ENCODE results near the gene ZFYVE1.

ZFYVE1 gene

DNA sequence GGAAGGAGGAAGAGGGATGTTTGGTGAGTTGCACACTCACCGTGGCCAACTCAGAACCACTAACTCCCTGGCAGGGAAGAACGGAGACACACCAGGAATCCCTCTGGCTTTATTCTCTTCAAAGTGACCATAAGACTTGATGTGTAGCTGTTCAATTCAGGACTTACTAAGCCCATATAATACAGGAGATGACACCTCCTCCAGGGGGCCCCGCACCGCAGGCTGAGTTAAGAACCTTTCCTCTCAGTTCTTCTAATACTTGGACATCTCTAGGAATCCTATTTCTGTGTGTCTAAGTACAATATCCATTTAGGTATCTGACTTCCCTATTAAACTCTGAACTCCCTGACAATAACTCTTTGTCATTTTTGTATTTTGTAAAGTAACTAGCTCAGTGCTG, 51.1 kb downstream of the ZFYVE1 start:
- no peak for TF ChIP-seq EZH2phosphoT487 (IDR thresholded peaks at IDR 0.05; ENCODE audit: low read length)
- TF ChIP-seq EZH2 (optimal IDR thresholded peaks at IDR 0.05; ENCODE audit: low read depth, low read length) = no peak
- TF ChIP-seq, protein P1, sequence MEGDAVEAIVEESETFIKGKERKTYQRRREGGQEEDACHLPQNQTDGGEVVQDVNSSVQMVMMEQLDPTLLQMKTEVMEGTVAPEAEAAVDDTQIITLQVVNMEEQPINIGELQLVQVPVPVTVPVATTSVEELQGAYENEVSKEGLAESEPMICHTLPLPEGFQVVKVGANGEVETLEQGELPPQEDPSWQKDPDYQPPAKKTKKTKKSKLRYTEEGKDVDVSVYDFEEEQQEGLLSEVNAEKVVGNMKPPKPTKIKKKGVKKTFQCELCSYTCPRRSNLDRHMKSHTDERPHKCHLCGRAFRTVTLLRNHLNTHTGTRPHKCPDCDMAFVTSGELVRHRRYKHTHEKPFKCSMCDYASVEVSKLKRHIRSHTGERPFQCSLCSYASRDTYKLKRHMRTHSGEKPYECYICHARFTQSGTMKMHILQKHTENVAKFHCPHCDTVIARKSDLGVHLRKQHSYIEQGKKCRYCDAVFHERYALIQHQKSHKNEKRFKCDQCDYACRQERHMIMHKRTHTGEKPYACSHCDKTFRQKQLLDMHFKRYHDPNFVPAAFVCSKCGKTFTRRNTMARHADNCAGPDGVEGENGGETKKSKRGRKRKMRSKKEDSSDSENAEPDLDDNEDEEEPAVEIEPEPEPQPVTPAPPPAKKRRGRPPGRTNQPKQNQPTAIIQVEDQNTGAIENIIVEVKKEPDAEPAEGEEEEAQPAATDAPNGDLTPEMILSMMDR (IDR thresholded peaks at IDR 0.05; ENCODE audit: low read length) = no peak
- H3K9me2 ChIP-seq (replicated peaks; ENCODE audit: insufficient read depth, low read length) = no peaks in the 10 kb centered on the region
- no peaks in the 10 kb centered on the region for H3K9me3 ChIP-seq (replicated peaks; ENCODE audit: insufficient read depth, low read length)
- no peaks in the 10 kb centered on the region for H3K4me1 ChIP-seq (ENCODE audit: low read length)
- H3K9ac ChIP-seq (ENCODE audit: low read length) = no peak overlapping the region
- H3K27me3 ChIP-seq (replicated peaks; ENCODE audit: insufficient read depth, low read length) = no peaks in the 10 kb centered on the region
- no peak overlapping the region for H2AFZ ChIP-seq (ENCODE audit: low read length)
- no peak overlapping the region for H3K4me2 ChIP-seq (ENCODE audit: low read depth, low read length)
- DNase-seq = no peak
- H3K36me3 ChIP-seq (replicated peaks; ENCODE audit: insufficient read depth, low read length) = no peaks in the 10 kb centered on the region
- no peak overlapping the region for H3K27ac ChIP-seq (ENCODE audit: low read length)
- no peaks in the 10 kb centered on the region for H3F3A ChIP-seq (ENCODE audit: insufficient read depth, low read length)
- H3K4me3 ChIP-seq (ENCODE audit: low read length) = no peak overlapping the region
- no peaks in the 10 kb centered on the region for H3K79me2 ChIP-seq (ENCODE audit: low read length)
- no peaks in the 10 kb centered on the region for H4K20me1 ChIP-seq (ENCODE audit: insufficient read depth, low read length)

DNA sequence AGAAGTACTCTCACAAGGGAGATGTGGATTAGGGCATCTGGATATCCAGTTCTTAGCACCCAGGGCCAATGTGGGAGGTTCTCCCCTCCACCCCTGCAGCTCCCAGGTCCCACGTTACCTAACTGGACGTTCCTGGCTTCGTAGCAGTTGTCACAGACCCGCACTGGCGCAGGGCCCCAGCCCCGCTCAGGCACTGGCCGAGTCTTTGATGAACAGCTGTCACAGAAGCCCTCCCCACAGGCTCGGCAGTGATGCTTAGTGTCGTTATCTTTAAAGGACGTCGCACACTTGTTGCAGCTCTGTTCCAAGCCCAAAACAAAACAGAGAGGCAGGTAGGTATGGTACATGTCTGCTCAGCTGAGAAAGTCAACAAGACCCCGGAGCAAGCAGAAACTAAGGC, 52.2 kb downstream of the ZFYVE1 start:
- H3K27ac ChIP-seq (ENCODE audit: low read length) = no peak overlapping the region
- H3K9me3 ChIP-seq (replicated peaks; ENCODE audit: insufficient read depth, low read length) = no peaks in the 10 kb centered on the region
- no peaks in the 10 kb centered on the region for H3K9me2 ChIP-seq (replicated peaks; ENCODE audit: insufficient read depth, low read length)
- H3K4me1 ChIP-seq (ENCODE audit: low read length) = no peaks in the 10 kb centered on the region
- H3K4me2 ChIP-seq (ENCODE audit: low read depth, low read length) = no peak overlapping the region
- no peaks in the 10 kb centered on the region for H3K36me3 ChIP-seq (replicated peaks; ENCODE audit: insufficient read depth, low read length)
- no peak overlapping the region for H3K4me3 ChIP-seq (ENCODE audit: low read length)
- H2AFZ ChIP-seq (ENCODE audit: low read length) = no peak overlapping the region
- no peaks in the 10 kb centered on the region for H3K27me3 ChIP-seq (replicated peaks; ENCODE audit: insufficient read depth, low read length)
- no peaks in the 10 kb centered on the region for H3F3A ChIP-seq (ENCODE audit: insufficient read depth, low read length)
- TF ChIP-seq EZH2phosphoT487 (IDR thresholded peaks at IDR 0.05; ENCODE audit: low read length) (no peak), EZH2 (optimal IDR thresholded peaks at IDR 0.05; ENCODE audit: low read depth, low read length) (no peak)
- TF ChIP-seq, protein P1 (IDR thresholded peaks at IDR 0.05; ENCODE audit: low read length) = no peak
- H3K9ac ChIP-seq (ENCODE audit: low read length) = no peak overlapping the region
- no peak for DNase-seq
- no peaks in the 10 kb centered on the region for H4K20me1 ChIP-seq (ENCODE audit: insufficient read depth, low read length)
- no peaks in the 10 kb centered on the region for H3K79me2 ChIP-seq (ENCODE audit: low read length)

- Histone ChIP-seq H3F3A (ENCODE audit: insufficient read depth, low read length) (no peaks in the 10 kb centered on the region), H3K27ac (ENCODE audit: low read length) (no peak overlapping the region), H3K4me3 (ENCODE audit: low read length) (no peak overlapping the region), H3K36me3 (replicated peaks; ENCODE audit: insufficient read depth, low read length) (no peaks in the 10 kb centered on the region), H2AFZ (ENCODE audit: low read length) (no peak overlapping the region), H4K20me1 (ENCODE audit: insufficient read depth, low read length) (no peaks in the 10 kb centered on the region), H3K4me2 (ENCODE audit: low read depth, low read length) (no peak overlapping the region), H3K27me3 (replicated peaks; ENCODE audit: insufficient read depth, low read length) (no peaks in the 10 kb centered on the region), H3K4me1 (ENCODE audit: low read length) (no peaks in the 10 kb centered on the region), H3K79me2 (ENCODE audit: low read length) (no peaks in the 10 kb centered on the region), H3K9me3 (replicated peaks; ENCODE audit: insufficient read depth, low read length) (no peaks in the 10 kb centered on the region), H3K9me2 (replicated peaks; ENCODE audit: insufficient read depth, low read length) (no peaks in the 10 kb centered on the region), H3K9ac (ENCODE audit: low read length) (no peak overlapping the region)
- DNase-seq = no peak
- TF ChIP-seq, protein P1 (IDR thresholded peaks at IDR 0.05; ENCODE audit: low read length) = no peak
- TF ChIP-seq EZH2 (optimal IDR thresholded peaks at IDR 0.05; ENCODE audit: low read depth, low read length) (no peak), EZH2phosphoT487 (IDR thresholded peaks at IDR 0.05; ENCODE audit: low read length) (no peak)
These were observed 56.0 kb downstream of the ZFYVE1 start for GRCh38 chr14:72970824-72971434.
